ENCODE measurements around the gene LBX2.

GRCh38 chr2:74486141-74486540, 13.3 kb downstream of the LBX2 start:
- TF ChIP-seq, protein P1, sequence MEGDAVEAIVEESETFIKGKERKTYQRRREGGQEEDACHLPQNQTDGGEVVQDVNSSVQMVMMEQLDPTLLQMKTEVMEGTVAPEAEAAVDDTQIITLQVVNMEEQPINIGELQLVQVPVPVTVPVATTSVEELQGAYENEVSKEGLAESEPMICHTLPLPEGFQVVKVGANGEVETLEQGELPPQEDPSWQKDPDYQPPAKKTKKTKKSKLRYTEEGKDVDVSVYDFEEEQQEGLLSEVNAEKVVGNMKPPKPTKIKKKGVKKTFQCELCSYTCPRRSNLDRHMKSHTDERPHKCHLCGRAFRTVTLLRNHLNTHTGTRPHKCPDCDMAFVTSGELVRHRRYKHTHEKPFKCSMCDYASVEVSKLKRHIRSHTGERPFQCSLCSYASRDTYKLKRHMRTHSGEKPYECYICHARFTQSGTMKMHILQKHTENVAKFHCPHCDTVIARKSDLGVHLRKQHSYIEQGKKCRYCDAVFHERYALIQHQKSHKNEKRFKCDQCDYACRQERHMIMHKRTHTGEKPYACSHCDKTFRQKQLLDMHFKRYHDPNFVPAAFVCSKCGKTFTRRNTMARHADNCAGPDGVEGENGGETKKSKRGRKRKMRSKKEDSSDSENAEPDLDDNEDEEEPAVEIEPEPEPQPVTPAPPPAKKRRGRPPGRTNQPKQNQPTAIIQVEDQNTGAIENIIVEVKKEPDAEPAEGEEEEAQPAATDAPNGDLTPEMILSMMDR (IDR thresholded peaks at IDR 0.05) = no peak
- TF ChIP-seq EP300 (IDR thresholded peaks at IDR 0.05; ENCODE audit: low read depth) = no peak
- TF ChIP-seq POLR2AphosphoS5 (IDR thresholded peaks at IDR 0.05) = no peak

Measured in transverse colon (tissue), 4 donors.